Muscle layer of colon (tissue), 2 donors: ENCODE data around the gene ALG2.
A peak's percentile ranks its signal among the peaks of the same experiment; 100 is the strongest.

Source experiments
- H3K27ac ChIP-seq: one replicate; pipeline ENCODE4 v1.7.0; 2013; ENCODE audit warnings: low read depth, mild to moderate bottlenecking, low read length, moderate library complexity
- H3K27me3 ChIP-seq, 2 donors: one replicate each; pipeline ENCODE4 v1.7.0; 2013; ENCODE audit warnings: low read length in 2 of 2, mild to moderate bottlenecking in 2 of 2; ENCODE audit not compliant: insufficient read depth in 2 of 2, control insufficient read depth in 1 of 2
- H3K36me3 ChIP-seq: one replicate; pipeline ENCODE4 v1.7.0; 2013; ENCODE audit warnings: mild to moderate bottlenecking, low read length; ENCODE audit not compliant: insufficient read depth
- H3K4me1 ChIP-seq: one replicate; pipeline ENCODE4 v1.7.0; 2013; ENCODE audit warnings: mild to moderate bottlenecking, low read length; ENCODE audit not compliant: insufficient read depth
- H3K4me3 ChIP-seq, 2 donors: one replicate each; pipeline ENCODE4 v1.7.0; 2013; ENCODE audit warnings: low read length in 2 of 2, low read depth in 1 of 2, mild to moderate bottlenecking in 1 of 2, moderate library complexity in 1 of 2
- H3K9ac ChIP-seq: one replicate; pipeline ENCODE4 v1.7.0; 2013; ENCODE audit warnings: low read length
- H3K9me3 ChIP-seq: one replicate; pipeline ENCODE4 v1.7.0; 2013; ENCODE audit warnings: mild to moderate bottlenecking, low read length
- donor health status: abdominal sarcoma.
- donor health status: Adenocarcinoma of cecum.

ALG2 gene

GRCh38 chr9:99189887-99190596 is 31.7 kb downstream of the ALG2 start:
- Histone ChIP-seq H3K27ac (no peak overlapping the region), H3K9me3 (no peaks in the 10 kb centered on the region), H3K4me3 (no peak overlapping the region), H3K4me1 (peaks cover under 1% of the 10 kb centered on the region), H3K27me3 (no peaks in the 10 kb centered on the region), H3K9ac (no peak overlapping the region), H3K36me3 (no peaks in the 10 kb centered on the region)

- Histone ChIP-seq H3K27me3 (no peaks in the 10 kb centered on the region), H3K9me3 (no peaks in the 10 kb centered on the region), H3K36me3 (no peaks in the 10 kb centered on the region), H3K27ac (no peak overlapping the region), H3K4me3 (no peak overlapping the region), H3K4me1 (peaks cover 6% of the 10 kb centered on the region), H3K9ac (no peak overlapping the region)
These were observed 32.6 kb downstream of the ALG2 start for GRCh38 chr9:99189186-99189585.

- Histone ChIP-seq H3K4me1 (peaks cover 6% of the 10 kb centered on the region), H3K9me3 (no peaks in the 10 kb centered on the region), H3K4me3 (no peak overlapping the region), H3K36me3 (no peaks in the 10 kb centered on the region), H3K27me3 (no peaks in the 10 kb centered on the region), H3K27ac (no peak overlapping the region), H3K9ac (no peak overlapping the region)
These were observed 34.4 kb downstream of the ALG2 start for GRCh38 chr9:99187311-99187710.

GRCh38 chr9:99185934-99186333 is 35.8 kb downstream of the ALG2 start:
- Histone ChIP-seq H3K4me1 (peaks cover 6% of the 10 kb centered on the region), H3K27me3 (no peaks in the 10 kb centered on the region), H3K9ac (no peak overlapping the region), H3K36me3 (no peaks in the 10 kb centered on the region), H3K27ac (no peak overlapping the region), H3K9me3 (no peaks in the 10 kb centered on the region), H3K4me3 (no peak overlapping the region)

- Histone ChIP-seq H3K27me3 (no peaks in the 10 kb centered on the region), H3K4me1 (peaks cover 6% of the 10 kb centered on the region), H3K9ac (no peak overlapping the region), H3K27ac (no peak overlapping the region), H3K36me3 (no peaks in the 10 kb centered on the region), H3K9me3 (no peaks in the 10 kb centered on the region), H3K4me3 (peak overlapping the region in 1 of 2 donors; percentile 57)
These were observed 36.5 kb downstream of the ALG2 start for GRCh38 chr9:99185348-99185632.

- no peak overlapping the region for H3K9ac ChIP-seq
- H3K9me3 ChIP-seq = no peaks in the 10 kb centered on the region
- H3K27me3 ChIP-seq = no peaks in the 10 kb centered on the region
- peaks cover 6% of the 10 kb centered on the region for H3K4me1 ChIP-seq
- peak overlapping the region; percentile 38 to 57 for H3K4me3 ChIP-seq
- no peaks in the 10 kb centered on the region for H3K36me3 ChIP-seq
- H3K27ac ChIP-seq = peak overlapping the region; percentile 23
These were observed 37.0 kb downstream of the ALG2 start for GRCh38 chr9:99184475-99185347.

- Histone ChIP-seq H3K36me3 (no peaks in the 10 kb centered on the region), H3K9ac (no peak overlapping the region), H3K9me3 (no peaks in the 10 kb centered on the region), H3K4me3 (no peak overlapping the region), H3K27me3 (no peaks in the 10 kb centered on the region), H3K4me1 (peaks cover 6% of the 10 kb centered on the region), H3K27ac (no peak overlapping the region)
These were observed 37.6 kb downstream of the ALG2 start for GRCh38 chr9:99184110-99184474.

- peaks cover 6% of the 10 kb centered on the region for H3K4me1 ChIP-seq
- no peaks in the 10 kb centered on the region for H3K27me3 ChIP-seq
- H3K9ac ChIP-seq = no peak overlapping the region
- H3K4me3 ChIP-seq = no peak overlapping the region
- no peaks in the 10 kb centered on the region for H3K36me3 ChIP-seq
- H3K9me3 ChIP-seq = no peaks in the 10 kb centered on the region
- H3K27ac ChIP-seq = no peak overlapping the region
These were observed 38.1 kb downstream of the ALG2 start for GRCh38 chr9:99183616-99184015.

- no peaks in the 10 kb centered on the region for H3K9me3 ChIP-seq
- H3K36me3 ChIP-seq = no peaks in the 10 kb centered on the region
- peaks cover 6% of the 10 kb centered on the region for H3K4me1 ChIP-seq
- no peak overlapping the region for H3K4me3 ChIP-seq
- no peak overlapping the region for H3K9ac ChIP-seq
- no peaks in the 10 kb centered on the region for H3K27me3 ChIP-seq
- H3K27ac ChIP-seq = no peak overlapping the region
These were observed 39.4 kb downstream of the ALG2 start for GRCh38 chr9:99182356-99182755.

GRCh38 chr9:99181621-99182020 is 40.1 kb downstream of the ALG2 start:
- Histone ChIP-seq H3K4me1 (peaks cover 6% of the 10 kb centered on the region), H3K27ac (no peak overlapping the region), H3K36me3 (no peaks in the 10 kb centered on the region), H3K4me3 (no peak overlapping the region), H3K27me3 (no peaks in the 10 kb centered on the region), H3K9me3 (no peaks in the 10 kb centered on the region), H3K9ac (no peak overlapping the region)

- Histone ChIP-seq H3K4me3 (no peak overlapping the region), H3K36me3 (no peaks in the 10 kb centered on the region), H3K4me1 (peaks cover 6% of the 10 kb centered on the region), H3K27ac (no peak overlapping the region), H3K9ac (no peak overlapping the region), H3K27me3 (no peaks in the 10 kb centered on the region), H3K9me3 (no peaks in the 10 kb centered on the region)
These were observed 40.5 kb downstream of the ALG2 start for GRCh38 chr9:99181206-99181605.

GRCh38 chr9:99180662-99181061 is 41.1 kb downstream of the ALG2 start:
- no peak overlapping the region for H3K27ac ChIP-seq
- H3K27me3 ChIP-seq = no peaks in the 10 kb centered on the region
- H3K4me3 ChIP-seq = no peak overlapping the region
- no peaks in the 10 kb centered on the region for H3K9me3 ChIP-seq
- H3K4me1 ChIP-seq = peaks cover 6% of the 10 kb centered on the region
- no peaks in the 10 kb centered on the region for H3K36me3 ChIP-seq
- H3K9ac ChIP-seq = no peak overlapping the region
